AG04450 (cell line): ENCODE measurements around the gene PPP4R4. TPM values are rescaled to one million over a fixed set of nuclear protein-coding genes. Genes with fewer than 3 reads are reported as not detected.
A peak's percentile ranks its signal among the peaks of the same experiment; 100 is the strongest.

Source experiments
- CTCF ChIA-PET: fragments of 300-600, 350-600 bp; formaldehyde crosslinking; extraction: SDS; loops from one replicate; lab custom pipeline; 2022; ENCODE audit warnings: antibody characterized with exemption, inconsistent platforms; lab: Charles Lee
- POLR2A ChIA-PET: fragments of 350-600 bp; formaldehyde crosslinking; extraction: SDS; loops from one replicate; lab custom pipeline; 2021; ENCODE audit warnings: antibody characterized with exemption, inconsistent platforms; lab: Yijun Ruan, JAX
- DNase-seq: peaks from one replicate; pipeline ENCODE4 v3.0.0-alpha.2; 2011; ENCODE audit warnings: low read depth, low spot score
- H3K27ac ChIP-seq: one replicate; pipeline ENCODE4 v1.5.1; 2012; ENCODE audit warnings: low read depth, low read length, control low read depth
- H3K27me3 ChIP-seq: one replicate; pipeline ENCODE4 v1.6.0; 2012; ENCODE audit warnings: low read length; ENCODE audit not compliant: control insufficient read depth, insufficient read depth
- H3K4me3 ChIP-seq: 2 replicates; pipeline ENCODE4 v1.5.1; 2011; ENCODE audit warnings: mild to moderate bottlenecking, low read depth, low read length, control low read depth
- H3K9me3 ChIP-seq: 2 replicates; pipeline ENCODE4 v1.5.1; 2012; ENCODE audit warnings: low read length; ENCODE audit not compliant: control insufficient read depth, insufficient read depth
- polyA plus RNA-seq: library from polyadenylated mRNA; depleted of rRNA; stranded (reverse); fragments of >200 nt; gene quantifications from 2 replicates; pipeline ENCODE4 v1.2.3, GENCODE V29; 2011
- TF ChIP-seq, protein P1 (sequence below): IDR thresholded peaks from 2 replicates; pipeline ENCODE4 v1.5.1; 2011; ENCODE audit warnings: low read depth, low read length, control low read depth, inconsistent platforms

The PPP4R4 gene
- polyA plus RNA-seq, 1 experiment, result 0.60 TPM

DNA sequence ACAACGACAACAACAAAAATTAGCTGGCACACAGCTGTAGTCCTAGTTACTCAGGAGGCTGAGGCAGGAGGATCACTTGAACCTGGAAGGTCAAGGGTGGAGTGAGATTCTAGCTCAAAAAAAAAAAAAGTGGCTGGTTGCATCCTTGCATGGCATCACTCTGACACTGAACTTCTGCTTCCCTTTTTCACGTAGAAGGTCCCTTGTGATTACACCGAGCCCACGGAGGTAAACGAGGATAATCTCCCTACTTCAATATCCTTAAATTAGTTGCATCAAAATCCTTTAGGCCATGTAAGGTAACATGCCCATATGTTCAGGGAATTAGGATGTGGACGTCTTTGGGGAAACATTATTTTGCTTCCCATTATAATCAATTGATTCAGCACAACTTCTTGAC is 4.0 kb upstream of the PPP4R4 start:
- POLR2A ChIA-PET, result no interaction called here
- peaks cover 12% of the 10 kb centered on the region for H3K27me3 ChIP-seq
- H3K27ac ChIP-seq, result no peak overlapping the region
- CTCF ChIA-PET, result interaction anchor here (0.7 to 2.9 kb wide), 7 partner anchors 9 to 516 kb away, joined by 3 to 20 read pairs (median 4); no protein-coding TSS in a partner anchor
- no peak for DNase-seq
- no peak overlapping the region for H3K4me3 ChIP-seq
- TF ChIP-seq, protein P1, sequence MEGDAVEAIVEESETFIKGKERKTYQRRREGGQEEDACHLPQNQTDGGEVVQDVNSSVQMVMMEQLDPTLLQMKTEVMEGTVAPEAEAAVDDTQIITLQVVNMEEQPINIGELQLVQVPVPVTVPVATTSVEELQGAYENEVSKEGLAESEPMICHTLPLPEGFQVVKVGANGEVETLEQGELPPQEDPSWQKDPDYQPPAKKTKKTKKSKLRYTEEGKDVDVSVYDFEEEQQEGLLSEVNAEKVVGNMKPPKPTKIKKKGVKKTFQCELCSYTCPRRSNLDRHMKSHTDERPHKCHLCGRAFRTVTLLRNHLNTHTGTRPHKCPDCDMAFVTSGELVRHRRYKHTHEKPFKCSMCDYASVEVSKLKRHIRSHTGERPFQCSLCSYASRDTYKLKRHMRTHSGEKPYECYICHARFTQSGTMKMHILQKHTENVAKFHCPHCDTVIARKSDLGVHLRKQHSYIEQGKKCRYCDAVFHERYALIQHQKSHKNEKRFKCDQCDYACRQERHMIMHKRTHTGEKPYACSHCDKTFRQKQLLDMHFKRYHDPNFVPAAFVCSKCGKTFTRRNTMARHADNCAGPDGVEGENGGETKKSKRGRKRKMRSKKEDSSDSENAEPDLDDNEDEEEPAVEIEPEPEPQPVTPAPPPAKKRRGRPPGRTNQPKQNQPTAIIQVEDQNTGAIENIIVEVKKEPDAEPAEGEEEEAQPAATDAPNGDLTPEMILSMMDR, result no peak
- no peaks in the 10 kb centered on the region; the same call in 1 of the 2 replicates for H3K9me3 ChIP-seq

DNA sequence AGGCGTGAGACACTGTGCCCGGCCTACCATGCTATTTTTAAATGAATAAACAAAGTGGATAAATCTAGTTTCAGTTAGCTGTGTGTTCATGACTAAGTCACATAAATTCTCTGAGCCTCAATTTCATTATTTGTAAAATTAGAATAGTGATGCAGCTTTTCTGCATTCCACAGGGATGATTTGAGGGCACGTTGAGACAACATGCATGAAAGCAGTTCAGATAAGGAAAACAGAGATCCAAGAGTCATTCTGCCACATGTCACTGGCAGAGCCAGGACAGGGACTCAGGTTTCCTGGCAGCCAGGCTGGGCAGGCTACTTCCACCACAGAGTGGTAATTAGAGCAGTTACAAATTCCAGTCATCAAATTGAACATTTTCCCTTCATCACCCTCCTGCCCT is 2.9 kb upstream of the PPP4R4 start:
- Histone ChIP-seq H3K4me3 (no peak overlapping the region), H3K27ac (no peak overlapping the region), H3K27me3 (peaks cover 14% of the 10 kb centered on the region), H3K9me3 (no peaks in the 10 kb centered on the region; the same call in 1 of the 2 replicates)
- POLR2A ChIA-PET, result interaction anchor here (1.1 kb wide), 1 partner anchor 90 kb away, joined by 3 read pairs; the partner anchor contains the start of genes DDX24 and IFI27L1
- TF ChIP-seq, protein P1, result no peak
- no peak for DNase-seq
- CTCF ChIA-PET, result interaction anchor here (1.1 to 2.9 kb wide), 5 partner anchors 9 to 135 kb away, joined by 3 to 20 read pairs (median 13); no protein-coding TSS in a partner anchor

DNA sequence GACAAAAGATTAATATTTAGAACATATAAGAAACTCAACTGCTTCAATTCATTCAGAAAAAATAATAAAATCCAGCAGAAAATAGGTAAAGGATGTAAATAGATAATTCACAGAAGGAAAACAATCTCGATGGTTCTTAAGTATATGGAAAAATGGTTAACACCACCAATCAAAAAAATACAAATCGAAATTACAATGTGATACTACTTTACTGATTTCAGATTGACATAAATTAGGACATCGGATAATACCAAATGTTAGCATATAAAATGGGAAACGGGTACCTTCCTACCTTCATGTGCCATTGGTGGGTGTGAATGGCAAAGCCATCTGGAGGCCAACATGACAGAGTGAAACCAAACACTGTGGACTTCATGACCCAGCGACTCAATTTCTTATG is 1.6 kb upstream of the PPP4R4 start:
- H3K4me3 ChIP-seq, result no peak overlapping the region
- no peak overlapping the region for H3K27ac ChIP-seq
- TF ChIP-seq, protein P1, result no peak
- CTCF ChIA-PET, result interaction anchor here (1.1 kb wide), 1 partner anchor 8 kb away, joined by 13 read pairs; no protein-coding TSS in a partner anchor
- DNase-seq, result no peak
- POLR2A ChIA-PET, result no interaction called here
- H3K27me3 ChIP-seq, result peaks cover 20% of the 10 kb centered on the region
- no peaks in the 10 kb centered on the region; the same call in 1 of the 2 replicates for H3K9me3 ChIP-seq

DNA sequence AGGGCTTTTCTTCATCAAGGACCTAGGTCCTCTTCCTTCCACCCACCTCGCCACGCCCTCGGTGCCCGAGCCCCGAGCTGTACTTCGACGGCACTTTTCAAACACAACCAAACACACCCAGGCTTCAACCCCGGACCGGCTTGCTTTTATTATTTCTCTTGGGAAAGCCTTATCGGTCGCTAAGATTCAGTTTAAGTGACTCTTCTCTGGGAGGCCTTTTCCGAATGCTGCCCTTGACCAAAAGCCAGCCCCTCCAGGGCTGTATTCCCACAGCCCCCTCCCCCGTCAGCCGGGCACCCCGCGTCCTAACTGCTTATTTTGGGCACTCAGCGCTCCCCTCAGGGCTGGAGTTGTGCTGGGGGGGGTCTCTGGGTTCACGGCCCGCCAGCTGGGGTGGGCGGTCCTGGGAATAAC is 644 bp upstream of the PPP4R4 start:
- Histone ChIP-seq H3K4me3 (peak overlapping the region; percentile 62), H3K27me3 (peaks cover 20% of the 10 kb centered on the region), H3K9me3 (no peaks in the 10 kb centered on the region; the same call in 1 of the 2 replicates), H3K27ac (no peak overlapping the region)
- TF ChIP-seq, protein P1, result no peak
- CTCF ChIA-PET, result interaction anchor here (1.2 to 1.6 kb wide), 2 partner anchors 37 to 41 kb away, joined by 3 to 4 read pairs; no protein-coding TSS in a partner anchor
- no peak for DNase-seq
- POLR2A ChIA-PET, result no interaction called here

DNA sequence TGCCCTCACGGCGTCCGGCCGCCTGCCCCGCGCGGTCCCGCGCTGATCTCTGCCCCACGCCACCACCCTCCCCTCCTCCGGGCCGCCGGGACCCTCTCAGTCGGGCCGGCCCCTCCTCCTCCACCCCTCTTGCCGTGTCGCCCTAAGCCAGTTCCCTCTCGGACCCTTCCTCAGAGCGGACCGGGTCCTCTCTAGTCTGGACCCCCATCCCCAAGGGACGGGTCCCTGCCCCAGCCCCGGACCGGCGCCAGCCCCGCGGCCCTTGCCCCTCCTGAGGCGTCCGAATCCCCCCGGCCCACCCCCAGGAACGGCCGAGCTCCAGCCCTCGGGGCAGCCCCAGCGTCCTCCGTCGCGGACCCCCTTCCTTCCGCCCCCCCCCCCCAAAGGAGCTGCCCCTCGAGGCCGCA is 485 bp downstream of the PPP4R4 start:
- no peak for DNase-seq
- TF ChIP-seq, protein P1, result no peak
- no peaks in the 10 kb centered on the region; the same call in 1 of the 2 replicates for H3K9me3 ChIP-seq
- POLR2A ChIA-PET, result interaction anchor here (0.7 kb wide), 1 partner anchor 182 kb away, joined by 6 read pairs; no protein-coding TSS in a partner anchor
- no peak overlapping the region for H3K27ac ChIP-seq
- CTCF ChIA-PET, result interaction anchor here (0.6 to 1.6 kb wide), 4 partner anchors 38 to 74 kb away, joined by 4 to 6 read pairs (median 5); no protein-coding TSS in a partner anchor
- H3K27me3 ChIP-seq, result peaks cover 20% of the 10 kb centered on the region
- H3K4me3 ChIP-seq, result peak overlapping the region; percentile 53
